ENCODE measurements around the gene FHIP1B. TPM values are rescaled to one million over a fixed set of nuclear protein-coding genes. Genes with fewer than 3 reads are reported as not detected.

The FHIP1B gene
- total and polyA plus RNA-seq, 2 of the 4 experiments (the other 2 are of a cell fraction), result 5.9 to 30.2 TPM

DNA sequence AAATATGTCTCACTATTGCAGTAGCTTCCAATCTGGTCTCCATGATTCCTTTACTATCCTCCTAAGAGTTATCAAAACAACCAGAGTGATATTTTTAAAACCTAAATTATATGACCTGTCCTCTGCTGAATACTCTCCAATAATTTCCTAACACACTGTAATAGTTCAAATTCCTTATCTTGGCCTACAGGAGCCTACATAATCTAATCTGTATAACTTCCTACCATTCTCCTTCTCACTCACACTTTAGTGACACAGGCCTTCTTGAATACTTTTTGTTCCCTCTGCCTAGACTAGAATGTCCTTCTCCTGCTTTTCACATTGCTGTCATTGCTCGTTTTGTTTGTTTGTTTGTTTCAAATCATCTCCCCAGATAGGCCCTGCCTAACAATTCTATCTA is 9.4 kb downstream of the FHIP1B start:
- in situ Hi-C loops (cut with MboI; ENCODE audit: low sequenced_read_pairs) (no loop called here), dilution Hi-C loops (cut with HindIII; ENCODE audit: low sequenced_read_pairs, unreplicated experiment) (no loop called here), intact Hi-C loops (cut with micrococcal nuclease) (no loop called here)
- Histone ChIP-seq H3K79me1 (ENCODE audit: low read depth in 1 of 2, low read length in 2 of 2) (peaks cover 26 to 29% of the 10 kb centered on the region in 2 experiments), H2AFZ (replicated peaks; ENCODE audit: low read length, poor library complexity) (no peak overlapping the region), H2BK5ac (ENCODE audit: low read depth, low read length, poor library complexity, severe bottlenecking) (peak overlapping the region; percentile 20), H2AK9ac (replicated peaks; ENCODE audit: low read depth, low read length, poor library complexity) (no peak overlapping the region), H3K4ac (ENCODE audit: low read depth, low read length) (no peak overlapping the region), H4K20me1 (ENCODE audit: insufficient read depth, low read length) (no peaks in the 10 kb centered on the region), H2BK120ac (ENCODE audit: low read depth, low read length) (no peak overlapping the region), H3K4me1 (ENCODE audit: control insufficient read depth, insufficient read depth, low read length) (0 out of 2 replicates have a peak, but pooled peaks cover 1% of the 10 kb centered on the region), H3K9me3 (ENCODE audit: control insufficient read depth, insufficient read depth, low read length) (no peaks in the 10 kb centered on the region), H3K27me3 (ENCODE audit: control insufficient read depth, insufficient read depth, low read length) (no peaks in the 10 kb centered on the region), H3K4me3 (ENCODE audit: insufficient read depth, low read depth, low read length) (no peak overlapping the region), H4K8ac (ENCODE audit: low read depth in 2 of 2, low read length in 2 of 2) (no peak overlapping the region), H3K14ac (replicated peaks; ENCODE audit: low read depth, low read length) (no peak overlapping the region), H3K9ac (ENCODE audit: low read depth, low read length) (no peak overlapping the region), H3K18ac (ENCODE audit: low read depth, low read length) (no peak overlapping the region), H2AK5ac (ENCODE audit: low read depth, low read length) (no peak overlapping the region), H3K27ac (ENCODE audit: insufficient read depth, low read length) (no peak overlapping the region), H4K91ac (ENCODE audit: insufficient read depth, low read depth, low read length) (no peak overlapping the region), H3K56ac (ENCODE audit: extremely low read depth, insufficient read depth, low read length) (no peak overlapping the region), H2BK15ac (ENCODE audit: low read depth, low read length) (no peak overlapping the region), H3K4me2 (ENCODE audit: low read depth, low read length) (no peak overlapping the region), H4K5ac (ENCODE audit: low read depth, low read length) (no peak overlapping the region), H3K9me1 (ENCODE audit: insufficient read depth, low read length) (no peaks in the 10 kb centered on the region; the same call in 1 of the 2 replicates), H2BK20ac (ENCODE audit: low read depth, low read length) (no peak overlapping the region), H3K23ac (ENCODE audit: low read depth, low read length) (no peak overlapping the region), H3K36me3 (ENCODE audit: control insufficient read depth, insufficient read depth, low read length) (peaks cover 21% of the 10 kb centered on the region)
- no TSS peak for BruUV-seq (replicated peaks)
- CTCF ChIA-PET, result interaction anchor here (0.9 kb wide), 1 partner anchor 9 kb away, joined by 3 read pairs; no protein-coding TSS in a partner anchor
- WGBS, 2 experiments (ENCODE audit: extremely low coverage in 2 of 2, insufficient read length in 1 of 2), result no CpG with 5 or more reads among the region's 1 CpG
- POLR2A ChIA-PET (ENCODE audit: unreplicated experiment), result no interaction called here
- no peak for DNase-seq
- ATAC-seq (ENCODE audit: low read depth), result no peak
- no peak for TF ChIP-seq RAD21 (IDR thresholded peaks at IDR 0.05; ENCODE audit: low read length)

Measured in IMR-90 (cell line).